ENCODE data around the gene GPHN. TPM values are rescaled to one million over a fixed set of nuclear protein-coding genes. Genes with fewer than 3 reads are reported as not detected.

The GPHN gene
- polyA plus RNA-seq, 1 donor (not counting 4 experiments of a cell fraction or from before 2014, with no cell fraction given) = 17.6 TPM

- no peaks in the 10 kb centered on the region for H4K20me1 ChIP-seq (ENCODE audit: control insufficient read depth, extremely low read depth, insufficient read depth, low read length)
- FAIRE-seq = no peak
Measured at GRCh38 chr14:66471584-66471983, 36.4 kb upstream of the GPHN start.

DNA sequence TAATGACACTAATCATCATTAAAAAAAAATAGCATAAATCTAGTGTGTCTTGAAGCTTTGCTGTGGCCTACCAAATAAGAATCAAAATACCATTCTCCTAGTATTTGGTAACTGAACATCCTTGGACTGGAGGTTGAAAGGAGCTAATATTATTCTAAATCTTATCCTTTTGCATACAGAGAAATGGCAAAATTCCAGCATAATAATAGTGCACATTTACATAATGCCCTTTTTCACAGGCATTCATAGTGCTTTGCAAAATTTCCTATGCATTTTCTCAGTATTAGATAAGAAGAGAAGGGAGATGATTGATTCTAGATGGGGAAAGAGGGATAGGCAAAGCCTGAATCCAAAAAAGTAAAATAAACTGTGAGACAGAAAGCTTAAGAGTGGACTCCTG lies 35.7 kb upstream of the GPHN start:
- H3K4me1 ChIP-seq (ENCODE audit: control insufficient read depth, extremely low read depth, insufficient read depth, low read length) = no peaks in the 10 kb centered on the region
- H3K79me2 ChIP-seq (ENCODE audit: control insufficient read depth, insufficient read depth, low read length) = no peaks in the 10 kb centered on the region
- no peaks in the 10 kb centered on the region for H3K36me3 ChIP-seq (ENCODE audit: control insufficient read depth in 2 of 2, extremely low read depth in 1 of 2, insufficient read depth in 2 of 2, low read length in 2 of 2)
- no peaks in the 10 kb centered on the region for H3K27me3 ChIP-seq (ENCODE audit: control insufficient read depth, extremely low read depth, insufficient read depth, low read length)
- no peak overlapping the region for H3K27ac ChIP-seq (ENCODE audit: control insufficient read depth, insufficient read depth, low read length)
- H2AFZ ChIP-seq (ENCODE audit: control insufficient read depth, low read length) = no peak overlapping the region
- H3K4me3 ChIP-seq (ENCODE audit: control insufficient read depth in 2 of 3, extremely low read depth in 1 of 3, insufficient read depth in 2 of 3, low read depth in 1 of 3, low read length in 3 of 3) = no peak overlapping the region
- TF ChIP-seq EZH2 (IDR thresholded peaks at IDR 0.05; ENCODE audit: low read length) = no peak
- TF ChIP-seq, protein P1, sequence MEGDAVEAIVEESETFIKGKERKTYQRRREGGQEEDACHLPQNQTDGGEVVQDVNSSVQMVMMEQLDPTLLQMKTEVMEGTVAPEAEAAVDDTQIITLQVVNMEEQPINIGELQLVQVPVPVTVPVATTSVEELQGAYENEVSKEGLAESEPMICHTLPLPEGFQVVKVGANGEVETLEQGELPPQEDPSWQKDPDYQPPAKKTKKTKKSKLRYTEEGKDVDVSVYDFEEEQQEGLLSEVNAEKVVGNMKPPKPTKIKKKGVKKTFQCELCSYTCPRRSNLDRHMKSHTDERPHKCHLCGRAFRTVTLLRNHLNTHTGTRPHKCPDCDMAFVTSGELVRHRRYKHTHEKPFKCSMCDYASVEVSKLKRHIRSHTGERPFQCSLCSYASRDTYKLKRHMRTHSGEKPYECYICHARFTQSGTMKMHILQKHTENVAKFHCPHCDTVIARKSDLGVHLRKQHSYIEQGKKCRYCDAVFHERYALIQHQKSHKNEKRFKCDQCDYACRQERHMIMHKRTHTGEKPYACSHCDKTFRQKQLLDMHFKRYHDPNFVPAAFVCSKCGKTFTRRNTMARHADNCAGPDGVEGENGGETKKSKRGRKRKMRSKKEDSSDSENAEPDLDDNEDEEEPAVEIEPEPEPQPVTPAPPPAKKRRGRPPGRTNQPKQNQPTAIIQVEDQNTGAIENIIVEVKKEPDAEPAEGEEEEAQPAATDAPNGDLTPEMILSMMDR (optimal IDR thresholded peaks at IDR 0.05 in 1 of 3, IDR thresholded peaks at IDR 0.05 in 1 of 3, conservative IDR thresholded peaks at IDR 0.05 in 1 of 3; ENCODE audit: extremely low read depth in 1 of 3, insufficient read depth in 2 of 3, low read length in 3 of 3) = no peak
- FAIRE-seq (no peak), DNase-seq (ENCODE audit: low read depth, low spot score) (no peak)
- no peaks in the 10 kb centered on the region for H3K9me1 ChIP-seq (ENCODE audit: control insufficient read depth, extremely low read depth, insufficient read depth, low read length)
- dilution Hi-C loops (cut with MboI; ENCODE audit: extremely low pct_ligation_motif_present, low sequenced_read_pairs) = no loop called here
- H3K4me2 ChIP-seq (ENCODE audit: control insufficient read depth, extremely low read depth, insufficient read depth, low read depth, low read length) = no peak overlapping the region
- H3K9me3 ChIP-seq (ENCODE audit: control insufficient read depth, low read depth, low read length) = no peaks in the 10 kb centered on the region
- no peaks in the 10 kb centered on the region for H4K20me1 ChIP-seq (ENCODE audit: control insufficient read depth, extremely low read depth, insufficient read depth, low read length)
- H3K9ac ChIP-seq (ENCODE audit: control insufficient read depth, extremely low read depth, insufficient read depth, low read length) = no peak overlapping the region

More at GRCh38 chr14:66471584-66471983, 36.4 kb upstream of the GPHN start:
- Histone ChIP-seq H3K9me1 (ENCODE audit: control insufficient read depth, extremely low read depth, insufficient read depth, low read length) (no peaks in the 10 kb centered on the region), H3K9ac (ENCODE audit: control insufficient read depth, extremely low read depth, insufficient read depth, low read length) (no peak overlapping the region), H3K4me2 (ENCODE audit: control insufficient read depth, extremely low read depth, insufficient read depth, low read depth, low read length) (no peak overlapping the region), H3K4me3 (ENCODE audit: control insufficient read depth in 2 of 3, extremely low read depth in 1 of 3, insufficient read depth in 2 of 3, low read depth in 1 of 3, low read length in 3 of 3) (no peak overlapping the region), H3K27ac (ENCODE audit: control insufficient read depth, insufficient read depth, low read length) (no peak overlapping the region), H3K4me1 (ENCODE audit: control insufficient read depth, extremely low read depth, insufficient read depth, low read length) (no peaks in the 10 kb centered on the region), H3K9me3 (ENCODE audit: control insufficient read depth, low read depth, low read length) (no peaks in the 10 kb centered on the region), H3K27me3 (ENCODE audit: control insufficient read depth, extremely low read depth, insufficient read depth, low read length) (no peaks in the 10 kb centered on the region), H3K79me2 (ENCODE audit: control insufficient read depth, insufficient read depth, low read length) (no peaks in the 10 kb centered on the region), H3K36me3 (ENCODE audit: control insufficient read depth in 2 of 2, extremely low read depth in 1 of 2, insufficient read depth in 2 of 2, low read length in 2 of 2) (no peaks in the 10 kb centered on the region), H2AFZ (ENCODE audit: control insufficient read depth, low read length) (no peak overlapping the region)
- no peak for DNase-seq (ENCODE audit: low read depth, low spot score)
- dilution Hi-C loops (cut with MboI; ENCODE audit: extremely low pct_ligation_motif_present, low sequenced_read_pairs) = no loop called here
- TF ChIP-seq, protein P1 (optimal IDR thresholded peaks at IDR 0.05 in 1 of 3, IDR thresholded peaks at IDR 0.05 in 1 of 3, conservative IDR thresholded peaks at IDR 0.05 in 1 of 3; ENCODE audit: extremely low read depth in 1 of 3, insufficient read depth in 2 of 3, low read length in 3 of 3) = no peak
- TF ChIP-seq EZH2 (IDR thresholded peaks at IDR 0.05; ENCODE audit: low read length) = no peak
